SK-N-SH (cell line): Measurements from ENCODE around the gene VWA5B1. TPM values are rescaled to one million over a fixed set of nuclear protein-coding genes. Genes with fewer than 3 reads are reported as not detected.

Experiments used
- CTCF ChIA-PET: fragments of 300-600, 350-600 bp; formaldehyde crosslinking; extraction: SDS; loops from one replicate; lab custom pipeline; 2021; lab: Yijun Ruan, JAX
- POLR2A ChIA-PET: fragments of 350-600 bp; sonication (Branson Sonifier 250); formaldehyde crosslinking; extraction: SDS; loops from one replicate; lab custom pipeline; 2020; ENCODE audit warnings: antibody characterized with exemption, inconsistent platforms; lab: Yijun Ruan, JAX
- DNase-seq: peaks from one replicate; pipeline ENCODE4 v3.0.0; 2012
- H2AFZ ChIP-seq: fragments of 200-600 bp; sonication (generic); 2 replicates; pipeline ENCODE4 v1.8.1; 2016; ENCODE audit warnings: antibody characterized with exemption, mild to moderate bottlenecking, low read depth
- H3F3A ChIP-seq: fragments of 200-600 bp; sonication (generic); replicated peaks from 2 replicates; pipeline ENCODE3; 2016; ENCODE audit warnings: antibody characterized with exemption, mild to moderate bottlenecking; ENCODE audit not compliant: insufficient read depth
- H3K27ac ChIP-seq, 2 experiments: fragments of 200-500 bp in 1 of 2; fragments of 200-600 bp in 1 of 2; sonication (Bioruptor generic) in 1 of 2; sonication (generic), shearing (Covaris generic) in 1 of 2; 2 replicates each; pipeline versions ENCODE4 v1.5.1 to v1.6.1; 2014 to 2016; ENCODE audit warnings: low read depth in 2 of 2, inconsistent platforms in 1 of 2, low read length in 1 of 2, mild to moderate bottlenecking in 1 of 2, mixed read lengths in 1 of 2
- H3K27me3 ChIP-seq: fragments of 200-600 bp; sonication (generic), shearing (Covaris generic); 2 replicates; pipeline ENCODE4 v1.6.1; 2016; ENCODE audit warnings: mixed run types; ENCODE audit not compliant: insufficient read depth
- H3K36me3 ChIP-seq, 2 experiments: fragments of 200-500 bp in 1 of 2; fragments of 200-600 bp in 1 of 2; sonication (Bioruptor generic) in 1 of 2; sonication (generic) in 1 of 2; replicated peaks in 1 of 2; 2 replicates each; pipeline versions ENCODE3 to v1.5.1; 2014 to 2016; ENCODE audit warnings: low read length in 1 of 2, mild to moderate bottlenecking in 1 of 2; ENCODE audit not compliant: insufficient read depth in 2 of 2, control insufficient read depth in 1 of 2
- H3K4me1 ChIP-seq, 2 experiments: fragments of 200-500 bp in 1 of 2; fragments of 200-600 bp in 1 of 2; sonication (Bioruptor generic) in 1 of 2; sonication (generic), shearing (Covaris generic) in 1 of 2; 2 replicates each; pipeline versions ENCODE4 v1.5.1 to v1.6.1; 2014 to 2016; ENCODE audit warnings: low read depth in 1 of 2, low read length in 1 of 2, mixed run types in 1 of 2; ENCODE audit not compliant: insufficient read depth in 2 of 2, control insufficient read depth in 1 of 2
- H3K4me2 ChIP-seq: fragments of 200-600 bp; sonication (generic), shearing (Covaris generic); 2 replicates; pipeline ENCODE4 v1.6.1; 2017; ENCODE audit warnings: mixed run types
- H3K4me3 ChIP-seq, 2 experiments: fragments of 200-500 bp in 1 of 2; fragments of 200-600 bp in 1 of 2; sonication (Bioruptor generic) in 1 of 2; sonication (generic), shearing (Covaris generic) in 1 of 2; 2 replicates each; pipeline versions ENCODE4 v1.5.1 to v1.8.1; 2014 to 2016; ENCODE audit warnings: low read depth in 2 of 2, inconsistent platforms in 1 of 2, low read length in 1 of 2, mild to moderate bottlenecking in 1 of 2, mixed read lengths in 1 of 2, moderate library complexity in 1 of 2
- H3K79me2 ChIP-seq: fragments of 200-600 bp; sonication (generic); 2 replicates; pipeline ENCODE4 v1.8.1; 2017; ENCODE audit warnings: mild to moderate bottlenecking; ENCODE audit not compliant: insufficient read depth
- H3K9ac ChIP-seq: fragments of 200-600 bp; sonication (generic); 2 replicates; pipeline ENCODE4 v1.6.1; 2017; ENCODE audit warnings: mixed run types
- H3K9me2 ChIP-seq: fragments of 200-600 bp; sonication (generic); 2 replicates; pipeline ENCODE4 v1.6.1; 2017; ENCODE audit warnings: mixed run types
- H3K9me3 ChIP-seq: fragments of 200-600 bp; sonication (generic); 2 replicates; pipeline ENCODE4 v1.6.1; 2017; ENCODE audit warnings: mixed run types, mild to moderate bottlenecking, moderate library complexity
- H4K20me1 ChIP-seq: fragments of 200-600 bp; sonication (generic); 2 replicates; pipeline ENCODE4 v1.6.1; 2017; ENCODE audit warnings: mild to moderate bottlenecking, mixed run types; ENCODE audit not compliant: insufficient read depth
- CTCF ChIP-seq: fragments of 200-600 bp; sonication (generic); IDR thresholded peaks from 2 replicates; pipeline ENCODE4 v1.6.1; 2017; ENCODE audit warnings: antibody characterized with exemption, mild to moderate bottlenecking, moderate library complexity
- EP300 ChIP-seq, 2 experiments: IDR thresholded peaks; 2 replicates each; pipeline versions ENCODE4 v1.4.0 to v1.6.1; 2012; ENCODE audit warnings: borderline replicate concordance in 1 of 2, low read depth in 1 of 2, low read length in 1 of 2
- EZH2phosphoT487 ChIP-seq: fragments of 200-600 bp; sonication (generic); IDR thresholded peaks from 2 replicates; pipeline ENCODE4 v1.6.1; 2017; ENCODE audit warnings: low read depth, mixed run types, mild to moderate bottlenecking, antibody characterized with exemption, moderate library complexity, borderline replicate concordance
- FOXJ3 ChIP-seq: sonication (generic); formaldehyde crosslinking; IDR thresholded peaks from 2 replicates; pipeline ENCODE4 v1.5.1; 2020; ENCODE audit warnings: mild to moderate bottlenecking, missing genetic modification reagents
- GABPA ChIP-seq: IDR thresholded peaks from 2 replicates; pipeline ENCODE4 v1.4.0; 2012; ENCODE audit warnings: low read depth, mild to moderate bottlenecking
- IRF3 ChIP-seq: fragments of 150-350 bp; IDR thresholded peaks from 2 replicates; pipeline ENCODE4 v1.6.1; 2016; ENCODE audit warnings: mild to moderate bottlenecking, low read depth, low read length
- JUND ChIP-seq: IDR thresholded peaks from 2 replicates; pipeline ENCODE4 v1.4.0; 2012
- MAX ChIP-seq: IDR thresholded peaks from 2 replicates; pipeline ENCODE4 v1.4.0; 2012; ENCODE audit warnings: low read depth
- NFIC ChIP-seq: IDR thresholded peaks from 2 replicates; pipeline ENCODE4 v1.4.0; 2012; ENCODE audit warnings: borderline replicate concordance
- POLR2AphosphoS5 ChIP-seq: IDR thresholded peaks from 2 replicates; pipeline ENCODE4 v1.6.1; 2012; ENCODE audit warnings: low read depth, low read length
- RAD21 ChIP-seq: IDR thresholded peaks from 2 replicates; pipeline ENCODE4 v1.6.1; 2012; ENCODE audit warnings: mild to moderate bottlenecking, low read length
- RCOR1 ChIP-seq: fragments of 150-350 bp; IDR thresholded peaks from 2 replicates; pipeline ENCODE4 v1.6.1; 2017; ENCODE audit warnings: antibody characterized with exemption, low read length
- RXRA ChIP-seq: IDR thresholded peaks from 2 replicates; pipeline ENCODE4 v1.4.0; 2012; ENCODE audit warnings: low read depth, mild to moderate bottlenecking, borderline replicate concordance
- SMC3 ChIP-seq: IDR thresholded peaks from 2 replicates; pipeline ENCODE4 v1.6.1; 2012; ENCODE audit warnings: low read depth, low read length, improper control_type of control experiment
- TAF1 ChIP-seq: IDR thresholded peaks from 2 replicates; pipeline ENCODE4 v1.6.1; 2012; ENCODE audit warnings: low read depth, mild to moderate bottlenecking, low read length, moderate library complexity, borderline replicate concordance
- TEAD4 ChIP-seq: IDR thresholded peaks from 2 replicates; pipeline ENCODE4 v1.4.0; 2012; ENCODE audit warnings: mild to moderate bottlenecking, borderline replicate concordance; ENCODE audit not compliant: insufficient read depth
- YY1 ChIP-seq: IDR thresholded peaks from 2 replicates; pipeline ENCODE4 v1.4.0; 2012; ENCODE audit warnings: low read depth, mild to moderate bottlenecking
- ZBTB33 ChIP-seq: IDR thresholded peaks from 2 replicates; pipeline ENCODE4 v1.4.0; 2012; ENCODE audit warnings: low read depth, borderline replicate concordance
- WGBS: methylation state at CpG from one replicate; pipeline ENCODE4 v1.1.6; 2017; ENCODE audit warnings: low lambda C conversion rate; 5-methylcytosine and 5-hydroxymethylcytosine counted together
- polyA plus RNA-seq, 3 experiments: library from polyadenylated mRNA; depleted of rRNA; stranded (reverse); fragments of >200 nt; gene quantifications; 2 replicates each; pipeline ENCODE4 v1.2.3, GENCODE V29; 2012

VWA5B1 gene
- polyA plus RNA-seq, 1 of the 3 experiments (the other 2 are of a cell fraction) = not detected

- Histone ChIP-seq H3K9ac (no peak overlapping the region), H3K4me3 (no peak overlapping the region), H4K20me1 (no peaks in the 10 kb centered on the region), H3K36me3 (no peaks in the 10 kb centered on the region), H2AFZ (no peak overlapping the region), H3K27me3 (no peaks in the 10 kb centered on the region), H3K9me3 (no peaks in the 10 kb centered on the region), H3K27ac (no peak overlapping the region), H3K4me2 (no peak overlapping the region), H3K9me2 (no peaks in the 10 kb centered on the region), H3K79me2 (no peaks in the 10 kb centered on the region), H3K4me1 (peaks cover 0 to 33% of the 10 kb centered on the region in 2 experiments; a peak in 2 of 4 replicates), H3F3A (no peaks in the 10 kb centered on the region)
- ChIA-PET POLR2A (no interaction called here), CTCF (interaction anchor here (2.0 kb wide), 1 partner anchor 18 kb away, joined by 7 read pairs; no protein-coding TSS in a partner anchor)
- WGBS = 68% methylated on average over 10 of the region's 10 CpGs
- TF ChIP-seq RAD21 (no peak), YY1 (no peak), GABPA (no peak), EP300 (IDR thresholded peaks at IDR 0.05; ENCODE audit: borderline replicate concordance in 1 of 2, low read depth in 1 of 2, low read length in 1 of 2) (no peak), POLR2AphosphoS5 (no peak), SMC3 (no peak), EZH2phosphoT487 (no peak), RXRA (no peak), RCOR1 (no peak), TEAD4 (no peak), TAF1 (no peak), CTCF (no peak), IRF3 (no peak), ZBTB33 (no peak), FOXJ3 (CRISPR knock-in tag) (no peak), NFIC (no peak), MAX (no peak), JUND (no peak)
- TF ChIP-seq, all 33 proteins: peak for 0
- no peak for DNase-seq
Measured at GRCh38 chr1:20343938-20344302, 53.2 kb downstream of the VWA5B1 start.
